WTC11 (cell line): ENCODE results near the gene ALMS1.

Experiments used
- NR1H2 ChIP-seq: sonication (generic); formaldehyde crosslinking; IDR thresholded peaks from 2 replicates; pipeline ENCODE4 v1.9.0; 2021; ENCODE audit warnings: mild to moderate bottlenecking, moderate library complexity, missing genetic modification reagents
- ZNF532 ChIP-seq: fragments of 250-450 bp; sonication (Bioruptor Pico); IDR thresholded peaks from 2 replicates; pipeline ENCODE4 v1.9.0; 2021; ENCODE audit warnings: mild to moderate bottlenecking, borderline replicate concordance

- TF ChIP-seq NR1H2 (CRISPR knock-in tag) (no peak), ZNF532 (no peak)
Measured at GRCh38 chr2:73449404-73449803, 63.8 kb downstream of the ALMS1 start.
